ENCODE results near the gene ABAT.

ABAT gene

DNA sequence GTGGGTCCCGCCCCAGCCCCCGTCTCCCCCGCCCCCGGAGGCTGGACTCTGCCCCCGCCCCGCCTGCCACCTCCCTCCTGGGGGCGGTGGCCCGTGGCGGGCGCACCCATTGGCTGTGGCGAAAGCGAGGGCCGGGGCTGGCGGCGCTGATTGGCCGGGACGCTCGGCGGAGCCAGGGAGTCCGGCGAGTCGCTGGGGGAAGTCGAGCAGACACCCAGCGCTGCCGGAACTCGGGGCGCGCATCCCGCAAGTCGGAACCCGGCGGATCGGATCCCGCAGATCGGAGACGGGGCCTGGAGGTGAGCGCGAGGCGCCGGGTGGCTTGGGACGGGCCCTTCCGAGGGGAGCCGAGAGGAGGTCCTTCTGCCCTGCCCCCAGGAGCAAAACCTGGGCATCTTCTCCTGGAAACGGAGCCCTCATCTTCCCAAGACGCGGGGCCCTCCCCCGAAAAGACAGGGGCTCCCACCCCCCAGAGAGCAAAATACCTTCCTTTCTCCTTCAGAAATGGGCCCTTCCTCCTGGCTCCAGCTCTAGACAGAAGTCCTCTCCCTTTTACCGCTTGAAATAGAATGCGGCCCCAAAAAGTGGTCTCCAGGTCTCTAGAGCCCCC is at the start of gene ABAT:
Gene ABAT (plus strand): TSS at position 205 of the 610 bp plus-strand sequence. CDS start 61,123 bp downstream, outside the sequence.
- DNase-seq: peak; percentile 89

GRCh38 chr16:8625491-8626087 is 48.8 kb upstream of the ABAT start:
- no peak for DNase-seq

GRCh38 chr16:8626946-8627345 is 47.5 kb upstream of the ABAT start:
- no peak for DNase-seq

- DNase-seq: no peak
Observed at GRCh38 chr16:8627456-8627855, 47.0 kb upstream of the ABAT start.

DNA sequence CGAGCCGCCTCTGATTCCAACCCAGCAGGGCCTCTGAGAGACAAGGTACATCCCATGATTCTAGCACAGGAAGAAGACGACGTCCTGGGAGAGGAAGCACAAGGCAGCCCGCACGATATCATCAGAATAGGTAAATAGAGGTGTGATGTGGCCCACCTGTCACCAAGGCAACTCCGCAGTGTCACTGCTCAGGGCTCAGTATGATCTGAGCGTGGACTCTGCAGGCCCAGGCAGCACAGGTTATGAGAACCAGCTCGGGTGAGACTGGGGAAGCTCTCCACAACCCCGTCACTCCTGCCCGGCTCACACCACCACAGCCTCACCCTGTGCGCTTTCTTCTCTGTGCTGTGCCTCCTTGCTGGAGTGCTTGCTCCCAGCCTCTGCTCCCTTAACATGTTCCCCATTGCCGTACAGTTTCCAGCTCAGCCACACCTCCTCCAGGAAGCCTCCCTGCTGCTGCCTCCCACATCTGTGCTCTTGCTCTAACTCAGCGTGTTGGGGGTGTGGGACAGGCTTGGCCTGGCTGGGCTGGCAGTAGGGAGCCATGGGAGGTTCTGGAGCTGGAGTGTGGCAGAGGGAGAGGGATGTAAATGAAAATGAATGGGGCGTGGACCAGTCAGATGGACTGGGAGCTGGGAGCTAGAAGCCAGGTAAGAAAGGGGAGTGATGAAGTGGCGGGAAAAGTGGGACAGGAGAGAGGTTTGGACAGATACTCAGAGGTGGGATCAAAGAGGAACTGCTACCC is 45.3 kb upstream of the ABAT start:
- DNase-seq: no peak

- DNase-seq: no peak
Observed at GRCh38 chr16:8630255-8630953, 44.0 kb upstream of the ABAT start.

DNA sequence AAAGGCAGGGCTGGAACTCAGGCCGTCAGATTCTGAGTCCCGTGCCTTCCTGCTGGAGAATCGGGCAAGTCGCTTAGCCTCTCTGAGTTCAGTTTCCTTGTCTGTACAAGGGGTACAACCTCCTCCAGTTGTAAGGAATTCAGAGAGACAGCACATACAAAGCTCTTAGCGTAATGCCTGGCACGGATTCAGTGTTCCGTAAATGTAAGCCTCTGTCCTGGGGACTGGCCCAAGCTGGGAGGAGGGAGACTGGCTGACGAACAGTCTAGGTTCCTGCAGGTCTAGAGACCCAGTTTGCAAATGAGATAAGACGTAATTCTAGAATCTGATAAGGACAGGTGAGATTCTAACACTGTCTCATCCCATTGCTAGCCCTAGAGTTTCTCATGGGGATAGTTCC is 43.0 kb upstream of the ABAT start:
- DNase-seq: no peak

GRCh38 chr16:8631818-8632465 is 42.5 kb upstream of the ABAT start:
- no peak for DNase-seq

GRCh38 chr16:8632675-8633182 is 41.7 kb upstream of the ABAT start:
- no peak for DNase-seq

DNA sequence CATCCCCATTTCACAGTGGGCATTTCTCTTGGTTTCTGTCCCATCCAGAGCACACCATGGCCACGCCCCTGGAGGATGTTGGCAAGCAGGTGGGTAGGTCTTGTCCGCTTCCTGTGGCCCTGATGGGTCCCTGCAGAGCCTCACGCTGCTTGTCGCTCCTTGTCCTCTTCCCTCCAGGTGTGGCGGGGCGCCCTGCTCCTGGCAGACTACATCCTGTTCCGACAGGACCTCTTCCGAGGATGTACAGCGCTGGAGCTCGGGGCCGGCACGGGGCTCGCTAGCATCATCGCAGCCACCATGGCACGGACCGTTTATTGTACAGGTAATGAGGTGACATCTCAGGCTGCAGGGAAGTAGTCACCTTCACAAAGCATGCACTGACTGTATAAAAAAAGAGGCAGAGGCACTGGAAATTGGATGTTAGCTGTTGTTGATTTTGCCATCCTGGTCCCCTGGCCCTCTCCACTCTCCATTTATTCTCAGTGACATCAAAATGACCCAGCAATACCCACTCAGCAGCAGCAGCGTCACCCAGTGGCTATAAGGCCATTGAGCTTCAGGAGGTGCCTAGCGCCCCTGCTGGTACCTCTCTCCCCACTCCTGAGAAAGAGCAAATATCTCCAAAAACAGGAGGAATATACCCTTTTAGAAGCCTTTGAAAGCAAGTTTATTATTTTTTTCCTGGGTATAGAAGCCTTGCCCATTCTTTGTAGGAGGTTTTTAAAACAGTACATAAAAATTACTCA is 39.3 kb upstream of the ABAT start:
- no peak for DNase-seq

DNA sequence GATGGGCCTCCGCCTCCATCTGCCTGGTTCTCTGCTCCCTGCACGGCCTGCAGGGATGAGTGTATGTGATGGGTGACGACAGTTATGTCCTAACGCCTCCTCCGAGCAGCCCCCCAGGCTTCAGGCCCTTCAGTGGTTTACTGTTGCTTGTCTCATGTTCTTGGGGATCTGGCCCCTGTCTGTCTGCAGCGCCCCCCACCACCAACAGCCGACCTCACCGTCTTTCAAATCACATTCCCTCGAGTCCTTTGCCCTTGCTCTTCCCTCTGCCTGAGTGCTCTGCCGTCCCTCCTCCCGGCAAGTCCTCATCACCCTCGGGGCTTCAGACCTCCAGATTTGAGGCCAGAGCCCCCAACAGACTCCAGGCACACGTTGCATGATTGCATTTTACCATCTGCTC is 34.7 kb upstream of the ABAT start:
- no peak for DNase-seq

DNA sequence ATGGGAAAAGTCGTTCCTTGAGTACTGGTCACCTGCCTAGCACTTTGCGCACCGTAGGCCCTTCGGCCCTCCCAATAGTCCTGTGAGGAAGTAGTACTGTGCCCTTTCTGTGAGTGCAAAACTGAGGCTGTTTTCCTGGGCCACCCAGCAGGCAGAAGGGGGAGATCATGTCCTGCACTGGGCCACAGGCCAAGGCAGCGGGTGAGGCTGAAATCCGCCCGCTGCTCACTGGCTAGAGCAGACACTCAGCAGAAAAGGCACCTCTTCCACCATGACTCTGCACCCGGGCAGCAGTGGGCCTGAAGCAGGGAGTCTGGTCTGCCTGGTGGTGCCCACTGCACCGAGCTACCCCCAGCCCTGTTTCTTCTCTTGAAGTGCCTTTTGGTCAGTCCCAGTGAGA is 32.7 kb upstream of the ABAT start:
- DNase-seq: no peak

- DNase-seq: no peak
Observed at GRCh38 chr16:8642146-8642545, 32.3 kb upstream of the ABAT start.

DNA sequence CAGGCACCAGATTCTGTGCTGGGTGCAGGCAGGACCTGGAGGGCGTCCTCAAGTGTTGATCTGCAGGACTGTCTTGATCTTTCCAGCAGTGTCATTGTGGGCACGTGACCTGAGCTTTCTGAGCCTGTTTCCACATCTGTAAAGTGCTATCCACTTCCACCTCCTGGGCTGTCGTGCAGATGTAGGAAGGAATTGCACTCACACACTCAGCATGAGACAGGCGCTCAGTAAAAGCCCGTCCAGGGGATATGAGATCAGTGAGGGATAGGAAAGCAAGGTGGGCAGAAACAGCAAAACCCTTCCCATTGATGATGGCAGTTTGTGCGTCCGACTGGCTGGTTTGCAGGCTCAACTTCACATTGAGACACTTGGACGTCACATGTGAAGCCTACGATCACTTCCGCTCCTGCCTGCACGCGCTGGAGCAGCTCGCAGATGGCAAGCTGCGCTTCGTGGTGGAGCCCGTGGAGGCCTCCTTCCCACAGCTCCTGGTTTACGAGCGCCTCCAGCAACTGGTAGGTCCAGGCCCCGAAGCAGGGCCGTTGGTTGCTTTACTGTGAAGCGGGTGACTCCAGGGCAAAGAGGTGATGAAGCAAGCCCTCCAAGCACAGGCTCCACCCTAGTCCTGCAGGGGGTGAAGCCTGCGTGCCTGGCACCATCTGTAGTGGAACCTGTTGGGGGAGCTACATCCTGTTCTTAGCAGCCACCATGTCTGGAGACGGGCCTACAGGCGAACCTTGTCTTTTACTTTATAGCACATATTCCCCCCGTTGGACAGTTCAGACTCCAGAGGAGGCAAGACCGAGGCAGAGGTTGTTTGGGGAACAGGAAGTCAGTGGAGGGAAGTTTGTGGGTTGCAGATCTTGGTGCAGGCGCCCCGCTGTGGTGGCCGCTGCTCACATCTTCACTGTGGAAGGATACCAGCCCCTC is 29.9 kb upstream of the ABAT start:
- peak; percentile 38 for DNase-seq

DNA sequence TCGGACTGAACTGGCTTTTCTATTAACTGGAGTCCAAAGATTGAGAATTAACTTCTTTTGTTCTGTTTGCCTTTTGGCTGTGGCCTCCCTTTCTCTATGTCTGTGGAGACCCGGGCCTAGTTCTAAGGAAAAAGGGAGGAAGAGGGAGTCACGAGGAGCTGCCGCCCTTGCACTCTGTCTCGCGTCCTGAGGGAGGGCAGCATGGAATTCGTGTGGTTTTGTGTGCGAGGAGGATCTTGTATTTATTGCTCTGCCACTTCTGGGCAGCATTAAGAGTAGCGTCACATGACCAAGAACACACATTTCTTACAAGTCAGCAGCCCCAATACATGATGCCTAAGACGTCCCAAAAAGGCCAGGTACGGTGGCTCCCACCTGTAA is 29.3 kb upstream of the ABAT start:
- no peak for DNase-seq

DNA sequence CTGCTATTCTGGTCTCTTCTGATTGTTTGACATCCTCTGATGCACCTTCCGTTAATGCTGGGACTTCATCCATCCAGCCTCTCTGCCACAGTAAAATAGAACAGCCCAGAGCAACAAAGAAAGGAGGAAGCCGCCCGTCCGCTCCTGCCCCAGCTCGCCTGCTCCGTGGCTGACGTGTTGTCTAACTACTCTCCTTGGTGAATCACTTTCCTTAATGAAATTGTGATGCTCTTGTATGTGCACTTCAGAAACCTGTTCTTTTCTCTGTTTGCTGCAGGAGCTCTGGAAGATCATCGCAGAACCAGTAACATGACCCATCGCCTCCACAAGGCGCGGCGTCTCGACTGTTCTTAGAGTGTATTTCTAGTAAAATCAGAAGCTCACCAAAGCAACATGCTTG is 28.6 kb upstream of the ABAT start:
- no peak for DNase-seq

GRCh38 chr16:8646326-8647053 is 27.9 kb upstream of the ABAT start:
- DNase-seq: no peak

GRCh38 chr16:8647721-8648318 is 26.6 kb upstream of the ABAT start:
- DNase-seq: no peak

DNA sequence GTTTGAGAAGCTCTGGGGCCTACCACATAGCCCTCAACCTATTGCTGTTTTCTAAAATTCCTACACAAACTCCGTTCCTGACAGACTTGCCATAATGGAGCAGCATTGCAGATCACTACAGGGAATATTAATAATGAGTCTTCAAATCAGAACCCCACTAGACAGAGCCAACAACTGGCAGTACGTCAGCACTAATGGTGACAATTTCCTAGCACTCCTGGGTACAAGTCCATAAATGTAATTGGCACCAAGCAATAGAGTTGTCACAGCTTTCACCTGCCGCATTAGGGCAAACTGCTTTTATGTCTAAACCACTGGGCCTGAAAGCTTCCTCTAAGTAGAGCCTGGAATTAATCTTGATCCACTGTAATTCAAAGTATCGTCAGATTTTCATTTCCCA is 25.5 kb upstream of the ABAT start:
- no peak for DNase-seq
